HG03139 (cell line): ENCODE measurements around the gene ASTN2.

Experiments
- ATAC-seq: cut with Tn5 transposase; IDR thresholded peaks from one replicate; pipeline ENCODE4 v1.9.1; 2021; ENCODE audit not compliant: unreplicated experiment

Gene ASTN2

GRCh38 chr9:116774421-116775180, 640.3 kb downstream of the ASTN2 start:
- ATAC-seq = no peak

GRCh38 chr9:116767219-116767618, 647.6 kb downstream of the ASTN2 start:
- no peak for ATAC-seq

DNA sequence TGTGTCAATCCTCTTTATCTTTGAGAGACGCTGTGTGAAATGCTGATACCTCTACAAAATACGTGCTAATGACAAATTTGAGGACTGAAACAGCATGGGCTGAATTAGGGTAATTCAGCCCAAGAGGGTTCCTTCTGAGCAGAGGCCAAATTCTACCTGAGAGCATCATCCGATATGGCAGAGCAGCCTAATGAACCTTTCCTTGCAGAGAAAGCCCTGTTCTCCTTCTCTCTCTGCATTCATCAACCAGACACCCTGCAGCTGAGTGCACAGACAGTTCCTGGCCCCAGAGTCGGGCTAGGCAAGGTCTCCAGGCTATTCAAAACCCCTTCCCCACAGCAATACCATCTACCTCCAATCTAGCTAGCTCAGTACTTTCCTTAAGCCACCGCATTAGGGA, 649.8 kb downstream of the ASTN2 start:
- ATAC-seq = no peak

GRCh38 chr9:116763770-116764169, 651.1 kb downstream of the ASTN2 start:
- no peak for ATAC-seq

DNA sequence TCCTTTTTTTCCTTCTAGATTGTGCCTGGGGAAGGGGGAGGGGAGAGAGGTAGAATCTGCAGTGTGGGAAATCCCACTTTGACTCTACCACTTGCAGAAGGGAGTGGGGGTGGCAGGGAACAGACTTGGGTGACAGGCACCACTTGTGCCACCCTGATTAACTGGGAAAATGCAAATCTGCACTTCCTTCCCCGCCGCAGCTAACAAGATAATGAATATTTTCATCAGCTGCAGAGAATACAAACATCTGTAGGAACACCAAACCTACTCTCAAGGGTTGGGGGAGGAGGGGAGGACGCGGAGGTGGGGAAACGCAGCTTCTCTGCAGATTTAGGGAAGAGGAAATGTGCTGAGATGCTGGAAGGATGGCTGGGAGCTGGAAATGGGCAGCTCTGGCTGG, 654.2 kb downstream of the ASTN2 start:
- no peak for ATAC-seq

GRCh38 chr9:116757030-116757429, 657.8 kb downstream of the ASTN2 start:
- no peak for ATAC-seq

- ATAC-seq = no peak
Measured at GRCh38 chr9:116753389-116753788, 661.5 kb downstream of the ASTN2 start.

- no peak for ATAC-seq
Measured at GRCh38 chr9:116750510-116750909, 664.3 kb downstream of the ASTN2 start.

- ATAC-seq = no peak
Measured at GRCh38 chr9:116749772-116750171, 665.1 kb downstream of the ASTN2 start.

DNA sequence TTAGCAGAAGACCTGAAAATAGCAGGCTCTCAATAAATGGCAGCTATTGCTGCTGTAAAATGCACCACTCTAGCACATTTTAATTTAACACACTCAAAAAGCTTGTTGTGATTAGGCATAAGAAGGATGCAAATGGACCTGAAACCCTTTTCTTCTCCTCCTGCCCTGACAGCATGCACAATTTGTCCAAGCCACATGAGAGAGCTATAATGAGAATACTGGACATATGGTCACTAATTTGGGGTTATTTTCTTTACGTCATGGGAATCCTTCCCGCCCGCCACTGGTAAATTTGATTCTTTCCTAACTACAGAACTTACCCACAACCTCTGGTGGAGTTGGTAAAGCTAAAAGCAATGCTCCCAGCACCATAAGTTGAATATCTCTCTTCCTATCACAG, 665.7 kb downstream of the ASTN2 start:
- ATAC-seq = no peak

DNA sequence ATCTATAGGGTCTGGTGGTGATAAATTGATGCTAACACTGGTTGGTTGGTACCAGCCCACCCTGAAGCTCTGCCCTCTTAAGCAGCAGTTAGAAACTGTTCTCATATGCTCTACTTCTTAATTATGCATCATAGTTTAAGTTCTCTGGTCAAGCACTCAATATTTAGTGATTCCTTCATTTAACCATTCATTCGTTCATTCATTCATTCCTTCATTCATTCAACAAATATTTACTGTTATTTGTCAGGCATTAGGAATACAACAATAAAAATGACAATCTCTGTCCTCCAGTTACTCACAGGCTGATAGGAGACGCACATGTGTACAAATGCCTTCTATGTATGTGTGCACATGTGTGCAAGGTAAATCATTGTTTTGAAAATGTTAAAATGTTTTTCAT, 673.1 kb downstream of the ASTN2 start:
- no peak for ATAC-seq

- ATAC-seq = no peak
Measured at GRCh38 chr9:116741086-116741740, 673.6 kb downstream of the ASTN2 start.

DNA sequence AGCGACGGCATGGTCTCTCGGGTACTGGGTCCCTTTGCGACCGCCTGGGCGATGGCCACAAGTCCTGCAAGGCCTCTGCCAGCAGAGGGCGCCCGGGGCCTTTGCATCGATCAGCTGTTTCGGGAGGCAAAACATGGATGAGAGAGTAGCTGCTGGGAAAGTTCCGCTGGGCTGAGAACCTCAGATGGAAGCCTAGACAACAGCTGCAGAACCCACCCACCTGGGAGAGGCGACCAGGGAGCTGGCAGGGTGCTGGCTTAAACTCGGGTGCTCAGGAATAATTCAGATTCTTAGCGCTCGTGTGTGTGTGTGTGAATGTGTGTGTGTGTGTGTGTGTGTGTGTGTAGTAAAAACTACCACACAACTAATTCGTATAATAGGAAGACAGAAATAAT, 677.7 kb downstream of the ASTN2 start:
- peak; percentile 85 for ATAC-seq

GRCh38 chr9:116736399-116737151, 678.3 kb downstream of the ASTN2 start:
- ATAC-seq = no peak

DNA sequence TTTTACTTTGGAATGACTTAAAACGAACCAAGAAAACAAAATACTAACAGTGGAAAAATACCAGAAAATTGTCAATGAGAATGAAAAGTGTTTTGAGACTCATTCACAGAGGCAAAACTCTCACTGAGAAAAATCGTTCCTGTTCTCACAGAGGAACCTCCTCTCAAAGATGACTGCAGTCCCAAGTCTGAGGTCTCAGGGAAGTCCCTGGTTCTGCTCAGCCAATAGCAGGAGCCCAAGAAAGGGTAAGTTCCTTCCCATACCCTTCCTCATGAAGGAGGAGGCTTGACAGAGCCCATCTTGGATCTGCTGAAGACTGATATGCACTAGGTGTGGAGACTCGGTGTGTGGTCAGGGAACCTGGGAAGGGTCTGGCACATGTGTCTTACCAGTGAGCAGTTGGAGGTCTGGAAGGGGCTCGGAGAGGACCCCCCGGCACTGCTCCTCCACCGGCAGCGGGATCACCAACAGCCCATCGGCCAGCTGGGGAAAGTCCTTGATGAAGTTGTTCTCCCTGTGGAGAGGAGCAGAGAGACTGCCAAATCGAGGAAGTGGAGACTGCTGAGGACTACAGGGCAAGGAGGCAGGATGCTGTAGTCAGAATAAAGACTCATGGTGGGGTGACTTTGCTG, 681.7 kb downstream of the ASTN2 start:
- ATAC-seq = no peak

DNA sequence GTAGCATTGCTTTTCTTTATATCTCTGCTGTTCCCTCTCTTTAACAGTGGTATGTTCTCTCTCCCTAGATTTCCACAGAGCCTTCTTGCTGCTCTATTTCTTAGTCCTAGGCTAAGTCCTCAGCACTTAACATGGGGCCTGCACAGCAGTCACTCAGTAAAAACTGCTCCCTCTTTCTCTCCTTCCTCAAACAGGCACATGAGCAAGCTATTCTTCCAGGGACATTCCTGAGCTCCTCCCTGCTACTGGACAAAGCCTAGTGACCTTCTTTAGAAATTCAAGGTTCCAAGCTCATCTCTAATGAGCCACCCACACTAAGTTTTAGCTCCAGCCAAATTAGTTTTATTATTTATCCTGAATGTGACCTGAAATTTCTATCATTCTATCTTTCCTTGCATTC, 688.3 kb downstream of the ASTN2 start:
- ATAC-seq = no peak

DNA sequence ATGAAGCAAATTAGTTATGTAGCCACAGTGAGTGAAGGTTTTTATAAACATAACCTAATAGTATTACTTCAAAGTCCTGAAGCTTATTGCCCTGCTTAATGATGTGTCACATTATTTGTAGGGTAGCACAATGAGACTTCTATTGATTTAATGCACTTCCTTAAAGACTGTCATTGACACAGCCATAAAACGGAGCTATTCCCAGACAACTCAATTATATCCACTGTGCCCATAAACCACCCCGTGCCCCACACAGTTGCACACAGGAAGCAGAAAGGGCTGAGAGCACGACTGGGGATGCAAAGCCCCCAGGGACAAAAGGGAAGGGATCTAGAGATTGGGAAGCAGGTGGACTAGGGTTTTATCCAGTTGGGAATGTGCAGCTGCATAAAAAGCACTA, 690.7 kb downstream of the ASTN2 start:
- ATAC-seq = no peak

- no peak for ATAC-seq
Measured at GRCh38 chr9:116721944-116722343, 692.9 kb downstream of the ASTN2 start.

DNA sequence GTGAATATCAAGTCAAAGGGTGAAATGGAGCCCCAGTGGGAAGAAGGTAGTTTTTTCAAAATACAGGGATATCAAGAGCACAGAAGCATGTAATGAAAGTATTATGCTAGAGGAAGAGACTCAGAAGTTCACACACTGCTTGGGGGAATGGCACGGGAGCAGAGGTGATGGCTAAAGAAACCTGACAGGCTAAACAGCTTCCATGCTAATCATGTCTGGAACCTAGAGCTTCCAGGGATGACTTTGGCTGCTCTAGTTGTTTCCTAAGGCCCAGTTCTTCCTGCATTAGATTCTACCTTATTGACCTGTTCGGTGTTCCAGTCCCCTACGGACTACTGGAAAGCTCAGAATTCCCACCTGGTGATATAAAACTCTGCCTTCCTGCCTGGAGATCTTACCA, 693.4 kb downstream of the ASTN2 start:
- no peak for ATAC-seq

GRCh38 chr9:116720111-116720510, 694.7 kb downstream of the ASTN2 start:
- ATAC-seq = no peak

DNA sequence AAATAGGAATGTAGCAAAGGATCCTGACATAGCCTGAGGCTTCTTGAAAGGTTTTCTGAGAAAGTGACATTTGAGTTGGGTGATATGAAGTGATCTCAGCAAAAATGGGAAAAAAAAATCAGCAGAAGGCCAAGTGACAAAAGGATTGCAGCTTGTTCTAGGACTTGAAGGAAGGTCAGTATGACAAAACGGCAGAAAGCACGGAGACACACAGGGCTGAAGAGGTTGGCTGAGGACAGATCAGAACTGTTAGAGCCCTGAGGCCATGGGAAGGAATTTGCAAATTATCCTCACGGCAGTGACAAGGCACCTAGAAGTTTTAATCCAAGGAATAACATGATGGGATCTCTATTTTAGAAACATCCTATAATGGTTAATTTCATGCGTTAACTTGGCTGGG, 696.7 kb downstream of the ASTN2 start:
- no peak for ATAC-seq

- ATAC-seq = no peak
Measured at GRCh38 chr9:116717150-116717549, 697.7 kb downstream of the ASTN2 start.
